Hindlimb muscle (tissue), 1 donor: ENCODE measurements around the gene APOC3. TPM values are rescaled to one million over a fixed set of nuclear protein-coding genes. Genes with fewer than 3 reads are reported as not detected.
A peak's percentile ranks its signal among the peaks of the same experiment; 100 is the strongest.
"Not testable (repeated sequence)": the region's sequence is repeated elsewhere in the genome, so short reads cannot be mapped to it uniquely, and the experiment has no call there.

Experiments used
- DNase-seq: peaks from one replicate; pipeline ENCODE4 v3.0.0-alpha.2; 2013
- polyA plus RNA-seq: library from polyadenylated mRNA; unstranded; fragments of 120-200 nt; gene quantifications from one replicate; pipeline ENCODE4 v1.2.1, GENCODE V29; 2013; ENCODE audit not compliant: insufficient read length

The APOC3 gene
- polyA plus RNA-seq, 1 donor, result not detected

DNA sequence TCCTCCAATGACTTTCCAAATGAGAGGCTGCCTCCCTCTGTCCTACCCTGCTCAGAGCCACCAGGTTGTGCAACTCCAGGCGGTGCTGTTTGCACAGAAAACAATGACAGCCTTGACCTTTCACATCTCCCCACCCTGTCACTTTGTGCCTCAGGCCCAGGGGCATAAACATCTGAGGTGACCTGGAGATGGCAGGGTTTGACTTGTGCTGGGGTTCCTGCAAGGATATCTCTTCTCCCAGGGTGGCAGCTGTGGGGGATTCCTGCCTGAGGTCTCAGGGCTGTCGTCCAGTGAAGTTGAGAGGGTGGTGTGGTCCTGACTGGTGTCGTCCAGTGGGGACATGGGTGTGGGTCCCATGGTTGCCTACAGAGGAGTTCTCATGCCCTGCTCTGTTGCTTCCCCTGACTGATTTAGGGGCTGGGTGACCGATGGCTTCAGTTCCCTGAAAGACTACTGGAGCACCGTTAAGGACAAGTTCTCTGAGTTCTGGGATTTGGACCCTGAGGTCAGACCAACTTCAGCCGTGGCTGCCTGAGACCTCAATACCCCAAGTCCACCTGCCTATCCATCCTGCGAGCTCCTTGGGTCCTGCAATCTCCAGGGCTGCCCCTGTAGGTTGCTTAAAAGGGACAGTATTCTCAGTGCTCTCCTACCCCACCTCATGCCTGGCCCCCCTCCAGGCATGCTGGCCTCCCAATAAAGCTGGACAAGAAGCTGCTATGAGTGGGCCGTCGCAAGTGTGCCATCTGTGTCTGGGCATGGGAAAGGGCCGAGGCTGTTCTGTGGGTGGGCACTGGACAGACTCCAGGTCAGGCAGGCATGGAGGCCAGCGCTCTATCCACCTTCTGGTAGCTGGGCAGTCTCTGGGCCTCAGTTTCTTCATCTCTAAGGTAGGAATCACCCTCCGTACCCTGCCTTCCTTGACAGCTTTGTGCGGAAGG lies 2.9 kb downstream of the APOC3 start:
- DNase-seq, result no peak

DNA sequence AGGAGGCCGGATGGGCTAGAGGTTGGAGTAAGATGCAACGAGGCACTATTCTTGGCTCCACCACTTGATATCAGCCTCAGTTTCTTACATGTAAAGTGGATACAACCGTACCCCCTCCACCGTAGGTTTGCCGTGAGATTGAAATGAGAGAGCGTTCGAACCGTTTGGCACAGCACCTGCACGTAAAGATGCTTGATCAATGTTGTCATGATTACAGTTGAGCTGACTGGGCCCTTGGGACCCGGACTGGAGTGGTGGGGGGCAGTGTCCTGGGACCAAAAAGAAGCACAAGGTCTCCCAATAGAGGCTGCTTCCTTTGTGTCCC lies 3.7 kb downstream of the APOC3 start:
- DNase-seq, result no peak

DNA sequence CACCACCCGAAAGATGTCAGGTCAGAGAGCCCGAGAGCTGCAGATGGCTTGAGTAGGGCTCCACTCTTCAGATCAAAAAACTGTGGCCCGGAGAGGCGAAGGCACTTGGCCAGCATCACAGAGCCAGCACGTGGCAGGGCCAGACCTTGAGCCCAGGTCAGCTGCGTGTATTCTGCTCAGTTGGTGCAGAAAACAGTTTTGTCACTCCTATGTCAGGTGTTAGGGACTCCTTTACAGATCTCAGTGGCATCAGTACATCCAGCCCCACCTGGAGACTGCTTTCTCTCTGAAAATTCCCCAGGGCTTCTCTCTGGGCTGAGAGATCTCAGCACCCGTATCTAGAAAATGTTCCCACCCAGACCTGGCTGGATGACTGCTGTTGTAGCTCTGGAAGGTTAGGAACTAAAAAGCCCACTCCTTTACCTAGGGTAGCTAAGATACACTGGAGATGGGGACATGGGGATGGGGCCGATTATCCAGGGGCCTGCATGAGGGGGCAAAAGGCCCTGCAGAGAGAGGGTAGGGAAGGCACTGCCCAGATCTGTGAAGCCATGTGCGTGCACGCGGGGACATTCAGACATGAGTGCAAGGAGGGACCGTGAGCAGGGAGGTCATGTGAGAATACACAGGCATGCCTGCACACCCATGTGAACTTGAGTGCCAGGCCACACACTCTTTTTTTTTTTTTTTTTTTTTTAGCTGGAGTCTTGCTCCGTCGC lies 4.3 kb downstream of the APOC3 start:
- no peak for DNase-seq

DNA sequence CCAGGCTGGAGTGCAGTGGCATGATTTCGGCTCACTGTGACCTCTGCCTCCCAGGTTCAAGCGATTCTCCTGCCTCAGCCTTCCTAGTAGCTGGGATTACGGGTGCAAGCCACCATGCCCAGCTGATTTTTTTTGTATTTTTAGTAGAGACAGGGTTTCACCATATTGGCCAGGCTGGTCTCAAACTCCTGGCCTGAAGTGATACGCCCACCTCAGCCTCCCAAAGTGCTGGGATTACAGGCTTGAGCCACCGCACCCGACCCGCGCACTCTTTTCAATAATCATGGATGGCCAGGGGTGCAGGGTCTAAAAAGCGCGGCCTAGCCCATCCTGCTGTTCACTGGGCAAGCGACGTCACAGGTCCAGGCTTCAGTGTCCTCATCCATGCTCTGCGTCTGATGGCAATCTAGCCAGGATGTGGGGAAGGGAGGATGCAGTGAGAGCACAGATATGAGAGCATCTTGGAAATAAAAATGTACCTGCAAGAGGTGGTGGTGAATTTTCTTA lies 4.9 kb downstream of the APOC3 start:
- not testable (repeated sequence) for DNase-seq

DNA sequence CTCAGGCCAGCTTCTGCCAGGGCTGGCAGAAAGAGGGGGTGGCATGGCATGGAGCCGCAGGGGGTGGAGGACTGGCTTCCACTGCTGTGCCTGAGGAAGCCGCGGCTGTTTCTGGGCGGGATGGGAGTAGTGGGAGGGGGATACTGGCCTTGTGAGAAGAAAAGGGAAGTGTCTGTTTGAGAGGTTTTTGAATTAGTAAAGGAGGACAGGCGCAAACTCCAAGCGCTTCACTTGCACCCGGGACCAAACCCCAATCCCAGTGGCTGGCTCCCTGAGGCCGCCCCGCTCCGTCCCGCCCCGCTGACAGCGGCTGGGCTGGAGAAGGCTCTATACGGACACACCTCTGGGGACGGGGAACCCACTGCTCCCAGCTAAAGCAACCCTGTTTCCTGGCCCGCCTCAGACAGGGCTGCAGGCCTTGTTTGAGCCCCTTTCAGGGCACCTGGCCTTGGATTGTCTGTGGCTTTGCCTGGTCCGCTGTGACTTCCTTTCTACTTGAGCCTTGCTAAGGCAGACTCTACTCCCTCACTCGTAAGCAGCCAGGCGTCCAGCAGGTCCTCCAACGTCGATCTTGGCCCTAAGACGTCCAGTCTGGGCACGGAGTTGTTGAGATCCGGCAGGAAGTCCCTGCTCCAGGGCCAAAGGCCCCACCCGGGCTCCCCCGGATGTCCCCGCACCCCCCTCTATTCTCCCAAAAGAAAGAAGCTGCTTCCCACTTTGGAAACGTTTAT lies 5.5 kb downstream of the APOC3 start:
- no peak for DNase-seq

DNA sequence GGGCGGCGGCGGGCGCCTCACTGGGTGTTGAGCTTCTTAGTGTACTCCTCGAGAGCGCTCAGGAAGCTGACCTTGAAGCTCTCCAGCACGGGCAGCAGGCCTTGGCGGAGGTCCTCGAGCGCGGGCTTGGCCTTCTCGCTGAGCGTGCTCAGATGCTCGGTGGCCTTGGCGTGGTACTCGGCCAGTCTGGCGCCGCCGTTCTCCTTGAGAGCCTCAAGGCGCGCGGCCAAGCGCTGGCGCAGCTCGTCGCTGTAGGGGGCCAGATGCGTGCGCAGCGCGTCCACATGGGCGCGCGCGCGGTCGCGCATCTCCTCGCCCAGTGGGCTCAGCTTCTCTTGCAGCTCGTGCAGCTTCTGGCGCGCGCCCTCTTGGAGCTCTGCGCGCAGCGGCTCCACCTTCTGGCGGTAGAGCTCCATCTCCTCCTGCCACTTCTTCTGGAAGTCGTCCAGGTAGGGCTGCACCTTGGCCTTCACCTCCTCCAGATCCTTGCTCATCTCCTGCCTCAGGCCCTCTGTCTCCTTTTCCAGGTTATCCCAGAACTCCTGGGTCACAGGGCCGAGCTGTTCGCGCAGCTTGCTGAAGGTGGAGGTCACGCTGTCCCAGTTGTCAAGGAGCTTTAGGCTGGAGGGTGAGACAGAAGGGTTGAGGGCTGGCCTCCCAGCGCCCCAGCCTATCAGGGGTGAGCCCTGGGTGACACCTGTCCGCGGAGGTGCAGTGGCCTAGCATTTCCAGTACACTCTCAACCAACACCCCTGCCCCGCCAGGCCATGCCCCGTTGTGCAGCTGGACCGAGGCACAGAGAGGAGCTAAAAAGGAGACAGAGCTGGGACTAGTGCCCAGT lies 6.3 kb downstream of the APOC3 start:
- peak; percentile 88 for DNase-seq

DNA sequence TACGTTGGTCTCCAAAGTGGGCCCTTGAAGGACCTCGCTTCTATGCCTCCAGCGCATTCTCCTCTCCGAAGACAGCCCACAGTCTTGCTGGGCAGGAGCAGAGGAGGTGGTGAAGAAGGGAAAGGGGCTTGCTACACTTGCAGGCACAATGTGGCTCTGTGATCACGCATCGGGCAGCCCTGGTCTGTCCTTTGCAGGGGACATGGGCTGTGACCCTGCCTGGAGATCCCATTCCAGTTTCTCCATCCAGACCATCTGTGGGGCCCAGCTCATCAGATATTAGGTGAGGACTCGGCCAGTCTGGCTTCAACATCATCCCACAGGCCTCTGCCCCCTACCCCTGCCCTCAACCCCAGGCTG lies 6.9 kb downstream of the APOC3 start:
- DNase-seq, result no peak

DNA sequence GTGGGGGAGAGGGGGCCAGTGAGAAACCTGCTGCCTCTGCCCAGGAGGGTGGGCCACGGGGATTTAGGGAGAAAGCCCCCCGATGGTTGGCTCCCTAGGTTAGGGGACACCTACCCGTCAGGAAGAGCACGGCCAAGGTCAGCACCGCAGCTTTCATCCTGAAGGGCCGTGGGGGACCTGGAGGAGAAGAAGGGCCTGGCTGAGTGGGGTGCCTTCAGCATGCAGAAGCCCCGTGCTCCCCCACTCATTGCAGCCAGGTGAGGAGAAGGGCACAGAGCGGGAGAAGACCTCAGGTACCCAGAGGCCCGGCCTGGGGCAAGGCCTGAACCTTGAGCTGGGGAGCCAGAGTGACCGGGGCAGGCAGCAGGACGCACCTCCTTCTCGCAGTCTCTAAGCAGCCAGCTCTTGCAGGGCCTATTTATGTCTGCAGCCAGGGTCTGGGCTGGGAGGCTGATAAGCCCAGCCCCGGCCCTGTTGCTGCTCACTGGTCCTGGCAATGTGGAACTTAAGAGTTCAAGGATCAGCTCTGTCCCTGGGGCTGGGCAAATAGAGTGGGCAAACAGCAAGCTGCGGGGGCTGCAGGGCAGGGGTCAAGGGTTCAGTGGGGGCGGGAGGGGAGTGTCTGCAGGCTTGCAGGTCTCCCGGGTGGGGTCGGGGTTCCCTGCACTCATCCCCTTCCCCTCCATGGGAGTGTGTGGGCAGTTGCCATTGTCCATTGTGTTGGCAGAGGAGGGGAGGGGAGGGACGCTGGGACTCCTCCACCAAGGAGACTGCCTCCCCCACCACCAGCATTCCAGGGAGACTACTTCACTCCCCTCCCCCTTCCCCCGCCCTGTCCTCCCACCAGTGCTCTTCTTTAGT lies 7.8 kb downstream of the APOC3 start, which contains the start of gene APOA1:
Gene APOA1 (minus strand): TSS at position 392 of the 861 bp plus-strand sequence. CDS start 235 bp downstream, at position 157.
- DNase-seq, result no peak

DNA sequence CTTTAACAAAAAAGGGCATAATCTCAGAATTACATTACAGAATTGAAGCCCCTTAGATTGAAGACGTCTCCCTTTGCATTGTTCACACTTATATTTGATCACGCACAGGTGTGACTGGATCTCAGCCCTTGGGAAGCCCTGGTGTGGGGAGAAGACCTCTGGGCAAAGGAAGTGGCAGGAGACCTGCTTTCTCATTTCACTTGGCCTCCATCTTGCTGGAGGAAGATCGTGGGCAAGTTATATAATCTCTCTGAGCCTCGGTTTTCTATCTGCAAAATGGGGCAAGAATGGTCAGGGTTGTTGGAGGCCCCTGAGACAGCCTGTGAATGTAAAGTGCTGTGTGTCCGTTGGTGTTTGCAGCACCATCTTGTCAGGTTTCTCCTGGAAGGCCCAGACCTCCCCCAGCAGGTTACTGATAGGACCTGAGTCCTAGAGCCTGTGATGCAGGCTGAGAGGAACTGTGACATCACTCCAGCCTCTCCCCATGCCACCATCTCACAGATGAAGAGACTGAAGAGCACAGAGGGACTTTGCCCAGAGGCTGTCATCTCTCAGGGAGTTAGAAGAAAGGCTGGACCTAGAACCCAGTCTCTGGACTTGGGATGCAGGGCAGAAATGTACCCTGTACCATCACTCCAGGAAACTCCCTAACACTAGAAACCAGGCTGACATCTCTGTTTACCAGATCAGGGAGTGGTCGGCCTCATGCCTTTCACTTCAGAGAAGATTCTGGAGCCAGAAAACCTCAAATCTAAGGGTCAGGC lies 8.8 kb downstream of the APOC3 start:
- DNase-seq, result no peak

DNA sequence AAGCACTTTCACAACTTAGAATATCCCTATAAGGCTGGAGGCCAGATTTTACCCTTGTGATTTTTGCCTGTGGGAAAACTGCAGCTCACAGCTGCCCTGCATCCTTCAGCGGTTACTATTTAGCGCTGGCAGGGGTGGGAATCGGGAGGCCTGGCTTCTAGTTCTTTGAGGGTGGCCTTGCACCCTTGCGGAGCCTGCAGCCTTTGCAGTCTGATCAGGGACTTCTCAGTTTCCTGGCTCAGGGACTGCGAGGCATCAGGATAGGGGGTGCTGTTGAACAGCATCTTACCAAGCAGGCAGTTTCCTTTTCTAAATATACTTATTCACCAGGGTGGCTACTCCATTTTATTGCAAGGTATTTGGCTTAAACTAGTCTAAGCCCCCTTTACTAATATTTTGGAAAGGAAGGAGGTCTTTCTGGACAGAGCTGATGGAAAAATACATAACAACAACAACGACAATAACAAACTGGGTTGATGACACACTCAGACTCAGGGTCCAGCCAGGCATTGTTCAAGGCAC lies 10.6 kb downstream of the APOC3 start:
- no peak for DNase-seq

DNA sequence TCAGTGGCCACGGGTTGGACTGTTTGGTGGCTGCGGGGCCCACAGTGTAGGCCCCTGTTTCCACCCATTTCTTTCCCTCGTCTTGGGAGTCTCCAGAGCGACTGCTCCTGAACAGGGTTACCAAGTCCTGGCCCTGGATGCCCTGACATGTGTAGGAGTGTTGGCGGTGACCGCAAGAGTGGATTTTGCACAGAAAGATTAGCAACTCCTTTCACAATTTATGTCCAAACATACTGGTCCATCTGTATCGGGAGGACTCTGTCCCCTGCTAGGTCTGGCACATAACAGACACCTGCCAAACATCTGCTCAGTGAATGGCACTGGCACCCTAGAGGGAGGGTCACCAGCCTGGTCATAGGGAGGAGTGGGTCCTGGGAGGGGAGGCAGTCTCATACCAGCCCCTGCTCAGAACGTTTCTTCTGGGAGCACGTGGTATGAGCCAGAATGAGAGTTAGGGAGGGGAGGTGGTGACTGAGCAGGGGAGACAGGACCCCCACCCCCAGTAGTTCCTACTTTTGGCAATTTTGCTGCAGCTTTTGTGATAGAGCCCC lies 11.1 kb downstream of the APOC3 start:
- DNase-seq, result no peak

DNA sequence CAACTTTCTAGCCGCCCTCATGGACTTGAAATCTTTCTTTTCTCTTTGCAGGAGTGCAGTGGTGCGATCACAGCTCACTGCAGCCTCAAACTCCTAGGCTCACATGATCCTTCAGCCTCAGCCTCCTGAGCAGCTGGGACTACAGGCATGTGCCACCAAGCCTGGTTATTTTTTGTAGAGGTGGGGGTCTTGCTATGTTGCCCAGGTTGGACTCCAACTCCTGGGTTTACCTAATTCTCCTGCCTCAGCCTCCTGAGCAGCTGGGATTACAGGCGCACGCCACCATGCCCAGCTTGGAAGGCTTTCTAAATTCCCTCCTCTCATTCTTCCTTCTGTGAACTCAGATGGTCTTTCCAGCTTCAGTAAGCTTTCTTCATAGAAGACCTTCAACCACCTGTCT lies 12.4 kb downstream of the APOC3 start:
- no peak for DNase-seq

DNA sequence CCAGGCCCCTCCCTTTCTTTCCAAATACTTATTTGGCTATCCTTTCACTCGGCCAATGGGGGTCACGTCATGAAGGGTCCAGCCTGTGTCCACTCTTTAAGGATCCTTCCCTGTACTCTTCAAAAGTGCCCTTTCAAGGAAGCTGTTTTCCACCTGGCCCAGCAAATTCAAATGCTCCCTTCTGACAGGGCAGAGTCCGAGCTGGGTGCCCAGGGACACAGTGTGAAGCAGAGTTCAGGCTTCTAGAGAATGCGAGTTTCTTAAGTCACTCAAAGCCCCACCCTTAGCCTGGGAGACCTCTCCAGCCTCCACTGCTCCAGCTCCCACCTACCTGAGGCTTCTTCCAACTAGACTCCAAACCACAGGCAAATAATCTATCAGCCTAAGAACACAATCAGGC lies 13.2 kb downstream of the APOC3 start:
- DNase-seq, result no peak

DNA sequence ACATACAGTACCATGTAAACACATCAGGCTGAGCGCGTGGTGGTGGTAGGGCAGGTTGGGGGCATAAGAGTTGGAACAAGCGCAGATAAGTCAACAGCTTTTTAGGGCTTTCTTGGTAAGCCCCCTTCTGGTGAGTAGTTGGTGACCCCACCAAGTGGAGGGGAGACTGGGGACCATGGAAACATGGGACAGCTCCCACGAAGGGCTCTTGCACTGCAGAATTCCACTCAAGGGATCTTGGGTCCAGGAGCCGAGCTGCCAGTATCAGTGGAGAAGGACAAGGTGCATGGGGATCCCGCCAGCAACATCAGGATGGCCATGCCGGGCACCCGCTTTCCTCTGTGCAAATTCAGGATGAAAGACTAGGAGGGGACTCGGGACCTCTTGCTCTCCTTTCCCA lies 14.0 kb downstream of the APOC3 start:
- no peak for DNase-seq

DNA sequence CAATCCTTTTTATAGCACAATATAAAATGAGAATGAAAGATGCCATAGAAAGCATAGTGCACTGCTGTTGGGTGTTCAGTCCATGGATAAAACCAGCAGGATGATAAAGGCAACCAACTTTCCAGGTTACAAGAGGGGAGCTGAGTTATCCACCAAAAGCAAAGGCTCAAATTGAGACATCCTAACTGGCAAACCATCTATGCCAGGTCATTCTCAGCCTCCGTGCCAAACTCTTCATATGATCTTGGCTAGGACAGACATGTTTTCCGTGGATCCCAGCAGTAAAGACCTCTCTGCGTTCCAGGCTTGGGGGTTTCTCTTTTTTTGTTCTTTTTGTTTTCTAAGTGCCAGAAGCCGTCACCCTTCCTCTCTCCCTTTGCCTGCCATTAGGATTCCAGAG lies 15.0 kb downstream of the APOC3 start:
- no peak for DNase-seq

DNA sequence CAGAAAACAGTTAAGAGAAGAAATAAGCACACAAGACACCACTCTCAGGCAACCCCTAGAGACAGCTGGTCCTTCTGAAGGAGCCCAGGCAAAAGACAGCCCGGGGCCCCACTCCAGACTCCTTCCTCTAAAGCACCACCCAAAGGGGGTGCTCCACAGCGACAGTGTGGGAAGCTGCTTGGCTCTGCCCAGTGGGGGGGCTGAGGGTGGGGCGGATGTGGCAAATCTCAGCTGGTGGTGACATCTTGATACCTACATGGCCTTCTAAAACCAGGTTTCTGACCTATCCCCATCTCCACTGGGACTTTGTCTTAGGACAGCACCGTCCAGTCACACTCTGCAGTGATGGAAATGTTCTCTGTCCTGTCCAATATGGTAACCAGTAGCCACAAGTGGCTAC lies 17.9 kb downstream of the APOC3 start:
- DNase-seq, result no peak

DNA sequence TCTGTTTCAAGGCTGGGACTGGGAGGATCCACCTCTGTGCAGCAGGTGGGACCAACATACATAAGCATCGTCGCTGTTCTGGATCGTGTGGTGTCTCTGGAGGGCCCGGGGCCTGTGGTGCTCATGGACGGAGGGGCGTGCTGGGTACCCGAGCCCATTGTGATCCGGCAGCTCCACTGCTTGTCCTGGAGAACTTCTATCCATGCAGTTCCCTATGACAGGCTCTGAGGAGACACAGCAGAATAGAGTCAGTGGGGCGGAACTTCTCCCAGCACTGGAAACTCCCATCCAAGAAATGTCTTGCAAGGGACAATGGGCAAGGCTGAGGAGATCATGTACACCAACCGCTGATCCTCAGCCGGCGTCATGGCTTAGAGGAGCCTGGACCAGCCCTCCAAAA lies 19.4 kb downstream of the APOC3 start:
- DNase-seq, result no peak

DNA sequence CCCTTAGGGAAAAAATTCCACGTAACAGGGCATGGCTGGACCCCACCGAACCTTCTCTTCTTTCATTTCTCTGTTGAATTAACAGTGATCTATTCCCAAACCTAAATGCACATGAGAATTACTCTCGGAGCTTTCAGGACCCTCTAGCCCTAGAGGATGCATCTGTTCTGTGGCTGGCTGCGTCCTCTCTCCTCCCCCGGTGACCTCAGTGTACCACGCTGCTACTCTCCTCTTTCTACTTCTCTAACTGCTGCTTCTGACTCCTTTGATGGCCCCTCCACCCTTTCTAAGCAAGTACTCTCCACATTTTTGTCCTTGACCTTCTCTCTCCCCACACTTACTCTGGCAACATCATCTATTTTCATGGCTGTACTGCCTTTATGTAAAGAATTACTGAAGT lies 19.8 kb downstream of the APOC3 start:
- DNase-seq, result no peak

DNA sequence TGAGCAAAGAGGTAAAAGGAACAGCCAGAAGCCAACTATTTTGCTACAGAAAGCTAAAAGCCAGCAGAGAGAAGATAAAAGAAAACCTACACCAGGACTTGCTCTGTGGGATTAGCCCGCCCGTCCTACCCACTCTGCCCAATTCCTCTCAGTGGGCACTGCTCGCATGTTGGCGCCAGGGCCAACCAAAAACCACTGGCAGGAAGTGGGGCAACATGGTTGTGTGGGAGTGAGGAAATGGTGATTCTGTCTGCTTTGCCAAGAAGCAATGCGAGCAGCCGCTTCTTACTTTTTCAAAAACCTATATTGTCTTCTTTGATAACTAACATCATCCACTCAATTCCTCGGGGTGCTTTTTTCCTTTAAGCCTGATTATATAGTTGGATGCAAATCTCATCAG lies 21.9 kb downstream of the APOC3 start:
- DNase-seq, result no peak
